IMR-90 (cell line): Measurements from ENCODE around the gene SRRM3. TPM values are rescaled to one million over a fixed set of nuclear protein-coding genes. Genes with fewer than 3 reads are reported as not detected.

Source experiments
- ATAC-seq: fragments of 200-7000 bp; cut with Tn5 transposase; 2 replicates; pipeline ENCODE4 v1.9.1; 2020; ENCODE audit warnings: low read depth, mild to moderate bottlenecking, moderate library complexity
- BruUV-seq: library from RNA; stranded (reverse); fragments of 400-500 nt; replicated peaks from 2 replicates; lab custom pipeline; 2021; lab: Mats Ljungman, UMichigan
- CTCF ChIA-PET: fragments of 300-600 bp; formaldehyde crosslinking; extraction: SDS; loops from one replicate; lab custom pipeline; 2021; ENCODE audit warnings: antibody characterized with exemption; lab: Yijun Ruan, JAX
- POLR2A ChIA-PET: fragments of 300-600 bp; sonication (Branson Sonifier 250); formaldehyde crosslinking; loops from one replicate; lab custom pipeline; 2022; ENCODE audit warnings: antibody characterized with exemption; ENCODE audit not compliant: unreplicated experiment; lab: Charles Lee
- DNase-seq: peaks from one replicate; pipeline ENCODE4 v3.0.0; 2013
- H2AFZ ChIP-seq: replicated peaks from 2 replicates; pipeline ENCODE3; 2013; ENCODE audit warnings: low read length, mild to moderate bottlenecking; ENCODE audit not compliant: poor library complexity
- H2AK5ac ChIP-seq: 2 replicates; pipeline ENCODE4 v1.6.1; 2013; ENCODE audit warnings: low read depth, low read length, inconsistent platforms
- H2AK9ac ChIP-seq: replicated peaks from 2 replicates; pipeline ENCODE3; 2013; ENCODE audit warnings: mild to moderate bottlenecking, low read depth, low read length, moderate library complexity; ENCODE audit not compliant: poor library complexity
- H2BK120ac ChIP-seq: 2 replicates; pipeline ENCODE4 v1.6.1; 2013; ENCODE audit warnings: low read depth, low read length, inconsistent platforms
- H2BK15ac ChIP-seq: 3 replicates; pipeline ENCODE4 v1.6.1; 2013; ENCODE audit warnings: low read depth, low read length, inconsistent platforms
- H2BK20ac ChIP-seq: 2 replicates; pipeline ENCODE4 v1.6.1; 2013; ENCODE audit warnings: low read depth, mild to moderate bottlenecking, inconsistent platforms, low read length, moderate library complexity
- H2BK5ac ChIP-seq: 2 replicates; pipeline ENCODE4 v1.6.1; 2013; ENCODE audit warnings: mild to moderate bottlenecking, low read depth, low read length, inconsistent platforms; ENCODE audit not compliant: poor library complexity, severe bottlenecking
- H3K14ac ChIP-seq: replicated peaks from 2 replicates; pipeline ENCODE4 v1.6.1; 2013; ENCODE audit warnings: low read depth, low read length, inconsistent platforms
- H3K18ac ChIP-seq: 2 replicates; pipeline ENCODE4 v1.6.1; 2013; ENCODE audit warnings: low read depth, low read length, control low read depth
- H3K23ac ChIP-seq: 2 replicates; pipeline ENCODE4 v1.6.1; 2013; ENCODE audit warnings: low read depth, low read length, inconsistent platforms
- H3K27ac ChIP-seq: 2 replicates; pipeline ENCODE4 v1.5.1; 2013; ENCODE audit warnings: mild to moderate bottlenecking, control low read depth, low read length; ENCODE audit not compliant: insufficient read depth
- H3K27me3 ChIP-seq: 2 replicates; pipeline ENCODE4 v1.6.1; 2013; ENCODE audit warnings: low read length; ENCODE audit not compliant: control insufficient read depth, insufficient read depth
- H3K36me3 ChIP-seq: 2 replicates; pipeline ENCODE4 v1.6.1; 2013; ENCODE audit warnings: low read length, mixed read lengths; ENCODE audit not compliant: control insufficient read depth, insufficient read depth
- H3K4ac ChIP-seq: 2 replicates; pipeline ENCODE4 v1.6.1; 2013; ENCODE audit warnings: low read depth, low read length, inconsistent platforms
- H3K4me1 ChIP-seq: 2 replicates; pipeline ENCODE4 v1.6.1; 2013; ENCODE audit warnings: low read length, mixed read lengths; ENCODE audit not compliant: control insufficient read depth, insufficient read depth
- H3K4me2 ChIP-seq: 2 replicates; pipeline ENCODE4 v1.6.1; 2013; ENCODE audit warnings: low read depth, mild to moderate bottlenecking, control low read depth, low read length, moderate library complexity
- H3K4me3 ChIP-seq: 2 replicates; pipeline ENCODE4 v1.5.1; 2013; ENCODE audit warnings: low read depth, mild to moderate bottlenecking, control low read depth, low read length, moderate library complexity; ENCODE audit not compliant: insufficient read depth
- H3K56ac ChIP-seq: 2 replicates; pipeline ENCODE4 v1.6.1; 2013; ENCODE audit warnings: low read length, inconsistent platforms; ENCODE audit not compliant: insufficient read depth; ENCODE audit errors: extremely low read depth
- H3K79me1 ChIP-seq, 2 experiments: 2 replicates each; pipeline ENCODE4 v1.6.1; 2013; ENCODE audit warnings: low read length in 2 of 2, inconsistent platforms in 1 of 2, low read depth in 1 of 2
- H3K9ac ChIP-seq: 2 replicates; pipeline ENCODE4 v1.6.1; 2013; ENCODE audit warnings: low read depth, low read length, control low read depth
- H3K9me1 ChIP-seq: 2 replicates; pipeline ENCODE4 v1.6.1; 2013; ENCODE audit warnings: low read length, inconsistent platforms; ENCODE audit not compliant: insufficient read depth
- H3K9me3 ChIP-seq: 2 replicates; pipeline ENCODE4 v1.6.1; 2013; ENCODE audit warnings: low read length; ENCODE audit not compliant: control insufficient read depth, insufficient read depth
- H4K20me1 ChIP-seq: 2 replicates; pipeline ENCODE4 v1.6.1; 2013; ENCODE audit warnings: low read length, inconsistent platforms; ENCODE audit not compliant: insufficient read depth
- H4K5ac ChIP-seq: 2 replicates; pipeline ENCODE4 v1.6.1; 2013; ENCODE audit warnings: mild to moderate bottlenecking, low read depth, low read length, control low read depth
- H4K8ac ChIP-seq, 2 experiments: 2 replicates each; pipeline ENCODE4 v1.6.1; 2013; ENCODE audit warnings: low read depth in 2 of 2, low read length in 2 of 2, control low read depth in 1 of 2, inconsistent platforms in 1 of 2
- H4K91ac ChIP-seq: 2 replicates; pipeline ENCODE4 v1.6.1; 2013; ENCODE audit warnings: low read depth, low read length, inconsistent platforms; ENCODE audit not compliant: insufficient read depth
- CHD1 ChIP-seq: IDR thresholded peaks from 2 replicates; pipeline ENCODE4 v1.6.1; 2012; ENCODE audit warnings: low read depth, low read length, improper control_type of control experiment
- NFE2L2 ChIP-seq: fragments of 150-350 bp; IDR thresholded peaks from 2 replicates; pipeline ENCODE4 v1.6.1; 2016; ENCODE audit warnings: low read depth, mild to moderate bottlenecking, low read length
- RAD21 ChIP-seq: IDR thresholded peaks from 2 replicates; pipeline ENCODE4 v1.6.1; 2012; ENCODE audit warnings: low read length, improper control_type of control experiment
- RFX5 ChIP-seq: IDR thresholded peaks from 2 replicates; pipeline ENCODE4 v1.8.0; 2012; ENCODE audit warnings: low read depth, mild to moderate bottlenecking, low read length, moderate library complexity
- WGBS, 2 experiments: methylation state at CpG; one replicate each; pipeline versions ENCODE4 v1.1.5 to v1.1.7; 2013; ENCODE audit warnings: missing lambda C conversion rate in 2 of 2; ENCODE audit not compliant: insufficient read length in 1 of 2; ENCODE audit errors: extremely low coverage in 2 of 2; 5-methylcytosine and 5-hydroxymethylcytosine counted together
- dilution Hi-C: fragments of 300-500 bp; cut with HindIII; formaldehyde crosslinking; loops from one replicate; pipeline ENCODE4 v1.14.3; 2018; ENCODE audit warnings: low sequenced_read_pairs; ENCODE audit not compliant: unreplicated experiment
- in situ Hi-C: fragments of 300-500 bp; cut with MboI; formaldehyde crosslinking; loops from 3 replicates; pipeline ENCODE4 v1.14.3; 2019; ENCODE audit warnings: low sequenced_read_pairs, inconsistent platforms, mixed read lengths
- intact Hi-C: fragments of 100-400 bp; cut with micrococcal nuclease; formaldehyde crosslinking; loops from 2 replicates; pipeline ENCODE4 v1.10.0; 2022
- polyA plus RNA-seq, 3 experiments: library from polyadenylated mRNA; depleted of rRNA; stranded (reverse); fragments of >200 nt; gene quantifications; 2 replicates each; pipeline ENCODE4 v1.2.3, GENCODE V29; 2012; ENCODE audit warnings: low replicate concordance in 1 of 3
- total RNA-seq: library from RNA; depleted of rRNA; stranded (reverse); fragments of >200 nt; gene quantifications from 2 replicates; pipeline ENCODE4 v1.2.3, GENCODE V29; 2012

The SRRM3 gene
- total and polyA plus RNA-seq, 2 of the 4 experiments (the other 2 are of a cell fraction) = 0.18 to 2.5 TPM

DNA sequence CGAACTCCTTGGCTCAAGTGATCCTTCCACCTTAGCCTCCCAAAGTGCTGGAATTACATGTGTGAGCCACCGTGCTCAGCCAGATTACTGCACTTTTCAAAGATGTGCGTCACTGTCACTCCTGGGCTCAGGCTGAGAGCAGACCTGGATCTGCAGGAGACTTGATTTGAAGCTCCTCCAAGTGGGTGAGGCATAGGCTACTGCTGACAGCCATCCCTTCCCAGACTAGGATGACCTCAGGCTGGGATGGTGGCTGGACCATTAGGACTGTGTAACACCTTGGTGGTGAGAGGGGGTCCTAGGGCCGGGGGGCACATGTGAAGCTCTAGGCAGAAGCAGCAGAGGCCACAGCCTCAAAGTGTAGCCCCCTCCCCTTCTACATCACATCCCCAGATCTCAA lies 8.2 kb upstream of the SRRM3 start:
- H3K9me3 ChIP-seq = peaks cover 3% of the 10 kb centered on the region; the same call in 1 of the 2 replicates
- ChIA-PET CTCF (no interaction called here), POLR2A (interaction anchor here (0.5 kb wide), 1 partner anchor 112 kb away, joined by 3 read pairs; no protein-coding TSS in a partner anchor)
- no peak overlapping the region for H3K56ac ChIP-seq
- H2BK15ac ChIP-seq = no peak overlapping the region
- no peak overlapping the region for H3K4me2 ChIP-seq
- no peak overlapping the region for H2BK20ac ChIP-seq
- TF ChIP-seq RAD21 (no peak), RFX5 (no peak), NFE2L2 (no peak), CHD1 (no peak)
- no peak overlapping the region for H3K4ac ChIP-seq
- H2AFZ ChIP-seq = no peak overlapping the region
- no peak for ATAC-seq
- no peaks in the 10 kb centered on the region for H3K79me1 ChIP-seq
- intact Hi-C loops = no loop called here
- H3K9me1 ChIP-seq = no peaks in the 10 kb centered on the region
- no TSS peak for BruUV-seq
- no peak overlapping the region for H3K23ac ChIP-seq
- H3K27ac ChIP-seq = no peak overlapping the region
- no peak overlapping the region for H2BK120ac ChIP-seq
- H3K14ac ChIP-seq = no peak overlapping the region
- H3K27me3 ChIP-seq = peaks cover 22% of the 10 kb centered on the region
- H3K4me1 ChIP-seq = no peaks in the 10 kb centered on the region
- H3K4me3 ChIP-seq = no peak overlapping the region
- no peaks in the 10 kb centered on the region for H4K20me1 ChIP-seq
- H3K9ac ChIP-seq = no peak overlapping the region
- H3K36me3 ChIP-seq = no peaks in the 10 kb centered on the region
- no peak overlapping the region for H2BK5ac ChIP-seq
- in situ Hi-C loops = no loop called here
- no peak overlapping the region for H4K8ac ChIP-seq
- H2AK5ac ChIP-seq = no peak overlapping the region
- no peak overlapping the region for H4K5ac ChIP-seq
- no peak overlapping the region for H4K91ac ChIP-seq
- dilution Hi-C loops = no loop called here
- 83% methylated on average over 1 of the region's 4 CpGs; no CpG with 5 or more reads in 1 of the 2 experiments for WGBS, 2 experiments
- H3K18ac ChIP-seq = no peak overlapping the region
- no peak overlapping the region for H2AK9ac ChIP-seq
- DNase-seq = no peak
